HG03575 (cell line): Measurements from ENCODE around the gene FBXO48.
"Not testable (repeated sequence)": the region's sequence is repeated elsewhere in the genome, so short reads cannot be mapped to it uniquely, and the experiment has no call there.

ENCODE experiments used
- ATAC-seq: cut with Tn5 transposase; IDR thresholded peaks from one replicate; pipeline ENCODE4 v1.9.1; 2021; ENCODE audit not compliant: unreplicated experiment, insufficient number of reproducible peaks, low FRiP score; ENCODE audit errors: extremely low read depth

FBXO48 gene, protein sequence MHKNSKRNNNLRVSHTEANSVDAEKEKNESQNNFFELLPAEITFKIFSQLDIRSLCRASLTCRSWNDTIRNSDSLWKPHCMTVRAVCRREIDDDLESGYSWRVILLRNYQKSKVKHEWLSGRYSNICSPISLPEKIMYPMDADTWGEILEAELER

GRCh38 chr2:68467077-68467960, at the start of gene FBXO48, which contains the start of gene APLF:
Gene FBXO48, minus strand, starts transcription at chr2:68467294. Its CDS starts 2,149 bp downstream, at chr2:68465145.
Gene APLF, plus strand, starts transcription at chr2:68467585. Its CDS starts 147 bp downstream, at chr2:68467732.
- peak; percentile 89 for ATAC-seq

- ATAC-seq = no peak
Observed at GRCh38 chr2:68516051-68516955, 49.2 kb upstream of the FBXO48 start.

DNA sequence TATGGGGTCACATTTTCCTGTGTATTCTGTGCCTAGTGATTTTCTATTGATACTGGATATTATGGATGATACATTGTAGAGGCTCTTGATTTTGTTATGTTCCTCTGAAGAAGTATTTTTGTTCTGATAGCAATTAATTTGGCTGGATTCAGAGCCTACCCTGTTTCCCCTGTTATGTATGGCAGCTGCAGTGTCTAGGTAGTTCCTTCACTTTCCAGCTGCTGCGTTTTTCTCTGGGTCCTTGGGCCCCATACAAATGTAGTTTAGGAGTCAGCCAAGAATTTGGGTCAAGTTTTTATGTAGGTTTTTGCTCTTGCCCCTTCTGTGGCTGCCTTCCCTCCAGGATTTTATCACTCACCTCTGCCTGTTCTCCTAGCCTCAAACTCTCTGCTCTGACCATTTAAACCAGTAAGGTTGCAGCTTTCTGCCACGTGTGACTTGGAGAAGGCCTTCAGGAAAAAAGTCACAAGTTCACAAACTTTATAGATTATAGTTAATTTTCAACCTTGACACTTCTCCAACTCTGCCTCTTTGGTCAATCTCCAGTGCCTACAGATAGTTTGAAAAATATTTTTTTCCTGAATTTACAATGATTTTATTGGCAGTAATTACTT, 47.3 kb upstream of the FBXO48 start:
- no peak for ATAC-seq

DNA sequence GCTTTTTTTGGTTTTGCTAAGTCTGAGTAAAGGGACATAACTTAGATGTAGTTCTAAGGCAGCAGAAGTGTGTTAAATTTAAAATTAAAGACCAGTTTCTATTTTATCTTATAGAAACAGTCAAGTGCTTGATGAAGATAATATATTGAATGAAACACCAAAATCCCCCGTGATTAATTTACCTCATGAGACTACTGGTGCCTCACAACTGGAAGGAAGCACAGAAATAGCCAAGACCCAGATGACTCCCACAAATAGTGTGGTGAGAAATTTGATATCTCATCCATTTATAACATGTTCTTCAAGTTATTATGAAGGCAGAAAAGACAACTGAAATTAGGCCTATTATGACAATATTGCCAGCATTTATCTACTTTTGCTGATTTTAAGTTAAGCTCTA, 45.9 kb upstream of the FBXO48 start:
- ATAC-seq = no peak

DNA sequence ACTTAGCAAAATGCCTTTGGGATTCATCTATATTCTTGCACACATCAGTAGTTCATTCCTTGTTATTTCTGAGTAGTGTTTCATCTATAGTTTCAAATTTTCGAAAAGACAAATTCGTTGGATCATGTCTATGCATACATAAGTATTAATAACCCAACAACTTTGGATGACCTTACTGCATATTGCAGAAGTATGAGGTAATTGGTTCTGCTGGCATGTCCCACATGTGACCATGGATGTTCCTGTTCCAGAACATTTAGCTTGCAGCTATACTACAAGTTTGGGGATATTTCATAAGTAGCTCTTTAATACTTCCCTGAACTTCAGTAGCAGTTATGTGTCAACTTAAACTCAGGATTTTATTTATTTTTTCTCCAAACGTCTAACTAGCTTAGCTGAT, 45.2 kb upstream of the FBXO48 start:
- ATAC-seq = no peak

DNA sequence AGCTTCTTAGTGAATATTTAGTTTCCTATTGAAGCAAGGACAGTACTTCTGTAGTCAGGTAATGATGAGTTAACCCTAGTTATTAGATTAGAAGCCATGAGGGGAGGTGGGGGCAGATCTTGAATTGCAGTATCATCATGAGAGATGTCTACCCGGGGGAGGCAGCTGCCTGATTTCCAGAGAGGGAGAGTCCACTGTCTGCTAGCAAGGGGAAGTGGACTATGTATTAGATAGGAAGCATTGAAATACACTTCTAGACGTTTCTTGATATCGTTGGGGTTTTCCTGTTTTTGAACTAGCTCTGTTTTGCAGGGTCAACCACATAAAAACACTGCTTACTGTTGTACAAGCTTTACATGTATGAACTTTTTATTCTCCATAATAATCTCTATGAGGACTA, 39.1 kb upstream of the FBXO48 start:
- no peak for ATAC-seq

GRCh38 chr2:68505603-68506159, 38.6 kb upstream of the FBXO48 start:
- ATAC-seq = no peak

DNA sequence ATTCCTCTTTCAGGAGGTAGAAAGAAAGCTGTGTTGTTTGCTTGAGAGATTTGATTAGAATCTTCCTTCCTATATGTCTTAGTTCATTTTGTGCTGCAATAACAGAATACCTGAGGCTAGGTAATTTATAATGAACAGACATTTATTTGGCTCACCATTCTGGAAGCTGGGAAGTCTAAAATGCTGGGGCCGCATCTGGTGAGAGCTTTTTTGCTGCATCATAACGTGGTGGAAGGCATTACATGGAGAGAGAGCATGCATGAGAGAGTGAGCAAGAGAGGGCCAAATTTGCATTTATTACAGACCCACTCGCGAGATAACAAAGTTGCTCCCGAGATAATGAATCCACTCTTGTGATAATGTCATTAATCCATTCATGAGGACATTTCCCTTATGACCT, 34.7 kb upstream of the FBXO48 start:
- no peak for ATAC-seq

- ATAC-seq = no peak
Observed at GRCh38 chr2:68500649-68501048, 33.6 kb upstream of the FBXO48 start.

DNA sequence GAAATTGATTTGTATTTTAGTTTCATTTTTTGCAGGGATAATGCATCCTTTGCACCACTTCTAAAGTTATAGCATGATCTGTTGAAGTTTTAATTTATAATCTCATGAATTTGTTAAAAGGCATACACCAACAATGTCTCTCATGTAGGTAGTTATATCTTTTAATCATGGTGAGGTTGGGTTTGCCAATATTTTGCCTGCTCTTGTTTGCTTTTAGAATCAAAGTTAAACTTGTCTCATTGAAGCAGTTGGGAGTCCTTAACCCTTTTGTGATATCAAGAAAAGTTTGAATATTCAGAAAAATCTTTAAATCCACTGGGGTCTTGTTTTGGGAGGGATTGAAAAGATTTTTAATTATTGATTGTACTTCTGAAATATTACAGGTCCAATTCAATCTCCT, 32.0 kb upstream of the FBXO48 start:
- ATAC-seq = no peak

DNA sequence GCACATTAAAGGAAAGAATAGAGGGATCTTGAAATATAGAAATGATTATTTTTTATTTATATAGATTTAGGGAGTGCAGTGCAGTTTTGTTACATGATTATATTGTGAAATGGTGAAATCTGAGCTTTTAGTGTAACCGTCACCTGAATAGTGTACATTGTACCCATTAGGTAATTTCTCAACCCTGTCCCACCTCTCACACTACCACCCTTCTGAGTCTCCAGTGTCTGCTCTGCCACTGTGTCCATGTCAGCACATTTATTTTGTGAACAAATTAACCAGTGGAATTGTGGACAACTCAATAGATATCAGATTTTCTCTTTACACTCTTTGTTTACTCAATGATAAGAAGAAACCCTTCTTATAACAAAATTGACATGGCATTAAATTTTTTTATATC, 24.5 kb upstream of the FBXO48 start:
- no peak for ATAC-seq

- no peak for ATAC-seq
Observed at GRCh38 chr2:68489282-68489681, 22.2 kb upstream of the FBXO48 start.

- ATAC-seq = not testable (repeated sequence)
Observed at GRCh38 chr2:68488605-68489004, 21.5 kb upstream of the FBXO48 start.

- no peak for ATAC-seq
Observed at GRCh38 chr2:68487773-68488355, 20.8 kb upstream of the FBXO48 start.

DNA sequence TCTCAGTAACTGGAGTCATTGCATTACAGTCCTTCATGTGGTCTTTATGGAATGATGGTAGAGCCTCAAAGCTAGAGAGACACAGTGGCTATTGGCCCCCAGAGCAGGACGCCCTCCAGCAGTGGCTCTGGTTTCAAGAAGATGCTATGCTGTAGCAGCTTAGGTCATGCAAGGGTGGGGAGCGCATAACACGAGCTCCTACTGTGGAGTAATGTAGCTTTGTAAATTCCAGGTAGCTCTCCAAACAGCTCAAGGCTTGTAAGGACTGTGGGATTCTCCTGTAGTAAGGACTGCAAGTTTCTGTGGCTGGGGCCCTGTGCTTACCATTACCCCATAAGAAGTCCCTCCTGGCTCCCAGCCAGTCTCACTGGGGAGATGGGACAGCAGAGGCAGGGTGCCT, 15.9 kb upstream of the FBXO48 start:
- no peak for ATAC-seq

DNA sequence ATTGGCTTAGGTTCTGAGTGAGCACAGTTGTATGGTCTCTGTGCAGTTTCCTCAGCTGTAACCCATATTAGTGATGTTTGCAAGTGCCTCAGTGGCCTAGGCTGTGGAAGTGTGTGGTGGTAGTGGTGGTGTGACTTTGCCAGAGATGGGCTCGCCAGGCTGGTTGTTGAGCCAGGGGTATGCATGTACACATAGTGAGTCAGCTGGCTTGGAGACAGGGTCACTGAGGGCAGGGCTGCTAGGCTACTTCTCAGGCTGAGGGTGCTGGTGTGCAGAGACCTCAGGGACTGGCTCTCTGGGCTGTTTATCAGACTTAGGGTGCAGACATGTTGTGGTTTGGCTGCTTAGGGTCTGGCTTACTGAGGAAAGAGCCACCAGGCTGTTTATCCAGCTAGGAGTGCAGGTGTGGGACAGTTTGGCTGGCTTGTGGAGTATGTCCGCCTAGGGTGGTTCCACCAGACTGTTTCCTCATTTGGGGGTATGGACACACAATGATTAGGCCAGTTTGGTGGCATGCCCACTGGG, 15.3 kb upstream of the FBXO48 start:
- no peak for ATAC-seq

DNA sequence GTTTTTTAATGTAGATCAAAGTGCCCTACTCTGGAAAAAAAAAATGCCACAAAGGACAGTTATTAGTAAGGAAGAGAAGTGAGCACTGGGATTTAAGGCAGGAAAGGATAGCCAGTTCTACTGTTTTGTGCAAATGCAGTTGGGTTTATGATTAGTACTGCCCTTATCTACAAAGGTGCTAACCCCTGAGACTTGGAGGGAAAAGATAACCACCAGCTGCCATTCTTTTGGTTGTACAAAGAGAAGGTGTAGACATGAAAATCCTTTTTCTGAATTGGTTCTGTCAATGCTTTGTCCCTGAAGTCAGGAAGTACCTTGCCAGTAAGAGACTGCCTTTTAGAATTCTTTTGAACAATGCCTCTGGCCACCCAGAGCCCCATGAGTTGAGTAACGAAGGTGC, 11.6 kb upstream of the FBXO48 start:
- no peak for ATAC-seq

GRCh38 chr2:68476454-68476853, 9.4 kb upstream of the FBXO48 start:
- no peak for ATAC-seq
